Suppressor macrophage treated with lipopolysaccharide for 1 hour (primary cell): Measurements from ENCODE around the gene HERC5.
"Not testable (repeated sequence)": the region's sequence is repeated elsewhere in the genome, so short reads cannot be mapped to it uniquely, and the experiment has no call there.

Source experiments
- DNase-seq, 3 donors: peaks; one replicate each; pipeline ENCODE4 v3.0.0-alpha.2; 2020 to 2022

Gene HERC5

DNA sequence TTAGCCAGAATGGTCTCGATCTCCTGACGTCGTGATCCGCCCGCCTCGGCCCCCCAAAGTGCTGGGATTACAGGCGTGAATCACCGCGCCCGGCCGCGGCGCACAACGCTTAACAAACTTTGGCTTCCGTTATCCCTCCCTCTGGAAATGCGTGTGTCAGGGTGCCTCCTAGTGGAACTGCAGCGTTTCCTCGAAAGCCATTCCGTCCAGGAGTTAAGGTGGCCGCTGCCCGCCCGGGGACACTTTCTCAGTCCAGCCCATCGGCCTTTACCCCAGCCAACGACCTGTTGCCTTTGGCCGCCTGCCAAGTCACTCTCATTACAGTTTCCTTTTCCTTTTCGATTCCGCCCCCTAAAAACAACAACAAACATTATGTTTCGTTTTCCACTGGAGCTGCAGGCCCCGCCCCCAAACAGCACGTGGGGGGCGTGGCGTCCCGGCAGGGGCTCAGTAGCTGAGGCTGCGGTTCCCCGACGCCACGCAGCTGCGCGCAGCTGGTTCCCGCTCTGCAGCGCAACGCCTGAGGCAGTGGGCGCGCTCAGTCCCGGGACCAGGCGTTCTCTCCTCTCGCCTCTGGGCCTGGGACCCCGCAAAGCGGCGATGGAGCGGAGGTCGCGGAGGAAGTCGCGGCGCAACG, at the start of gene HERC5:
HERC5 (plus strand) TSS at position 450 of the 637 bp plus-strand sequence; CDS start at position 601, 151 bp downstream.
- DNase-seq = peak; percentile 99

DNA sequence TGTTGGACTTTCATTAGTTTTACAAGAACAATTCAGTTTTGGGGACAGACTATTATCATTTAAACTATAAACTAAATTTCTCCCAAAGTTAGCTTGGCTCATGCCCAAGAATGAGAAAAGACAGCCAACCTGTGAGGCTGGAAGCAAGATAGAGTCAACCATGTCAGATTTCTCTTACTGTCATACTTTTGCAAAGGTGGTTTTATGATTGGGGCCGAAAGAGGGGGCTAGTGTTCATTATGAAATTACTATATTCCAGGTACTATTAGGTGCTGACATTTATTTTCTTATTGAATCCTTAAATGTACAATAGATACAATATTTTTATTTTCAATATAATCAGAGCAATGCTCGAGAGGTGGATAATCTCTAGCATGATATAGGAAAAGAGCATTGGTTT, 47.7 kb upstream of the HERC5 start:
- no peak for DNase-seq

DNA sequence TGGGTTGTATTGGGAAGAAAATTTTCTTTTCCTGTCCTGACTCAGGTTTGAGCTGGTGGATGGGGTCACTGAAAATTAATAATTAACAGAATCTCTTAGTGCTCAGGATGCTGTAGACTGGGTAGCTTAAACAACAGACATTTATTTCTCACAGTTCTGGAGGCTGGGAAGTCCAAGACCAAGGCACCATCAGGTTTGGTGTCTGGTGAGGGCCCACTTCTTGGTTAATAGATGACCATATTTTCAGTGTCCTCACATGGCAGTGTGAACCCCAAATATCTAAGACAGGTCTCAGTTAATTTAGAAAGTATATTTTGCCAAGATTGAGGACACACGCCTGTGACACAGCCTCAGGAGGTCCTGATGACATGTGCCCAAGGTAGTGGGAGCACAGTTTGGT, 47.1 kb upstream of the HERC5 start:
- DNase-seq = no peak

GRCh38 chr4:88411491-88412096, 45.3 kb upstream of the HERC5 start:
- DNase-seq = peak; percentile 76 to 90 (median 85)

GRCh38 chr4:88413801-88414200, 43.1 kb upstream of the HERC5 start:
- DNase-seq = no peak

DNA sequence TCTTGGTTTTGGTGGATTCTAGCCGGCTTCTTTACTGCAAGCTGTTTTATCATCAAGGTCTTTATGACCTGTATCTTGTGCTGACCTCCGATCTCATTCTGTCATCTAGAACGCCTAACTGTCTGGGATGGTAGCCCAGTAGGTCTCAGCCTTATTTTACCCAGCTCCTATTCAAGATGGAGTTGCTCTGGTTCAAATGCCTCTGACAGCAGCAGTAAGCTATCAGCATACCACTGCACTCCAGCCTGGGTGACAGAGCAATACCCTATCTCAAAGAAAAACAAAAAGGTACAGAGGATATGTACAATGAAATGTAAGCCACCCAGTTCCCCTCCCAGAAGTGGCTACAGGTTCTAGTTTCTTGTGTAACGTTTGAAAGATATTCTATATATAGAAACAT, 42.2 kb upstream of the HERC5 start:
- no peak for DNase-seq

- no peak for DNase-seq
Observed at GRCh38 chr4:88415982-88416381, 40.9 kb upstream of the HERC5 start.

DNA sequence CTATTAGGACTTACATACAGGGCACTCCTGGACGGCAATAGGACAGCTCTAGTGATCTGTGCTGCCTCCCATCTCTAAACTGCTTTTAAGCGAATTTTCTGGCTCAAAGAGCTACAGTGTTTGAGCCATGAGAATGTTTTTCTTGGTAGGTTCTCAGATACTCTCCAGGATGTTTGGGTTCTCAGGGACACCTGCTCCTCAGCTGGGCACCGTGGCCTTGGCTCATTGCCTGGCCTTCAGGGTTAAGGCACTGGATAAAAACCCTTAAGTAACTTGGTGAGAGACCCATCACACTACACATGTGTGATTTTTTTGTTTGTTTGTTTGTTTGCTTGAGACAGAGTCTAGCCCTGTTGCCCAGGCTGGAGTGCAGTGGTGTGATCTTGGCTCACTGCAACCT, 38.5 kb upstream of the HERC5 start:
- no peak for DNase-seq

- DNase-seq = no peak
Observed at GRCh38 chr4:88419874-88420273, 37.0 kb upstream of the HERC5 start.

DNA sequence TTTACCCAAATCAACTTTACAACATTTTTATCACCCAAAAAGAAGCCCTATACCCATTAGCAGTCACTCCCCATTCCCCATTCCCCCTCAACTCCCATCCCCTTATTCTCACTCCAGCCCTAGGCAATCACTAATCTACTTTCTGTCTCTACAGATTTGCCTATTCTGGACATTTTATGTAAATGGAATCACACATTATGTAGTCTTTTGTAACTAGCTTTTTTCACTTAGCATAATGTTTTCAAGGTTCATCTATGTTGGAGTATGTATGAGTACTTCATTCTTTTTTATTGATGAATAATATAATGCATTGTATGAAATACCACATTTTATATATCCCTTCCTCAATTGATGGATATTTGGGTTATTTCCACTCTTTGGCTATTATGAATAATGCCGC, 36.1 kb upstream of the HERC5 start:
- no peak for DNase-seq

- no peak for DNase-seq
Observed at GRCh38 chr4:88422403-88422802, 34.5 kb upstream of the HERC5 start.

DNA sequence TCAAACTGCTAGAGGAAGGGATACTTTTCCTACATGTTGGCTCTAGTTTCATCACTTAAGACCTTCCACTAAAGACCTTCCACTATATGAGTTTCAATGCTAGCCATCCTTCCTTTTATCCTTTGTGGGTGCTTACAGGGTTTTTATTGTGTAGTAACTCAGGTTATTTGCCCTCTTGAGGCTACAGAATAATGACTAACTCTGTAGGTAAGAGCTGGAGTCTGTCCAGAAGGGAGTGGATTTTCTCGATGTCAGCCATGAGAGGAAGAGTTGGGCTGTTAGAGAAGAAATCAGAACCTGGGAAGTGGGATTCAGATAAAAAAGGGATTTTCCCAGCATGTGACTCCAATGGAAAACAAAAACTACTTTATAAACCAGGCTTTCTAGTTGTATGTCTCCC, 27.5 kb upstream of the HERC5 start:
- no peak for DNase-seq

- no peak for DNase-seq
Observed at GRCh38 chr4:88435987-88436693, 20.8 kb upstream of the HERC5 start.

DNA sequence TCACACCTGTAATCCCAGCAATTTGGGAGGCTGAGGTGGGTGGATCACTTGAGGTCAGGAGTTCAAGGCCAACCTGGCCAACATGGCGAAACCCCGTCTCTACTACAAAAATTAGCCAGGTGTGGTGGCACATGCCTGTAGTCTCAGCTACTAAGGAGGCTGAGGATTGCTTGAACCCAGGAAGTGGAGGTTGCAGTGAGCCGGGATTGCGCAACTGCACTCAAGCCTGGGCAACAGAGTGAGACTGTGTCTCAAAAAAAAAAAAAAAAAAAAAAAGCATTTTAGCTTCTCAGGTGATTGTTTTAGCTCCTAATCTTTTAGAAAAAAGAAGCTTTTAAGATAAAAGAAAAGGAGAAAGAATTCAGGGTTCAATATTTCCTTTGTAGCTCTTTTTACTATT, 19.0 kb upstream of the HERC5 start:
- peak in 1 of 3 donors; percentile 7 for DNase-seq

DNA sequence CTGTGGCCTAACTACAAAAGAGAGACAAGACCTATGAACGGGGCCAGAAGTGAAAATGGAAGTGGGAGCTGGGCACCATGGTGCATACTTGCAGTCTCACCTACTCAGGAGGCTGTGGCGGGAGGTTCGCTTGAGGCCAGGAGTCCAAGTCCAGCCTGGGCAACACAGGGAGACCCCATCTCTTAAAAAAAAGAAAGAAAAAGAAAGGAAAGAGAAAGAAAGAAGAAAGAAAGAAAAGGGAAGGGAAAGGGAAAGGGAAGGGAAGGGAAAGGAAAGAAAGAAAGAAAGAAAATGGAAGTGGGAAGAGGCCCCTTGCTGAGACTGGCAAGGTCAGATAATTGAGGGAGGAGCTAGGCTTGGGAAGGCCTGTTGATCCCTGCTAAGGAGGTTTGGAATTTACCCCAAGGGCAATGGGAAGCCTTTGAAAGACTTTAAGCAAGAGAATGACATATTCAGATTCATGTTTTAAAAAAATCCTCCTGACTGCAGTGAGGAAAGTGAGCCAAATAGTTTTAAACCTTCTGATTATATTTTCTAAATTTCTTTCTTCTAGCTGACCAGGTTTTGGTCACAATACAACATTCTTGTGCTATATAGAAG, 17.7 kb upstream of the HERC5 start:
- DNase-seq = peak; percentile 18 to 47 (median 26)

GRCh38 chr4:88440146-88440545, 16.8 kb upstream of the HERC5 start:
- no peak for DNase-seq

DNA sequence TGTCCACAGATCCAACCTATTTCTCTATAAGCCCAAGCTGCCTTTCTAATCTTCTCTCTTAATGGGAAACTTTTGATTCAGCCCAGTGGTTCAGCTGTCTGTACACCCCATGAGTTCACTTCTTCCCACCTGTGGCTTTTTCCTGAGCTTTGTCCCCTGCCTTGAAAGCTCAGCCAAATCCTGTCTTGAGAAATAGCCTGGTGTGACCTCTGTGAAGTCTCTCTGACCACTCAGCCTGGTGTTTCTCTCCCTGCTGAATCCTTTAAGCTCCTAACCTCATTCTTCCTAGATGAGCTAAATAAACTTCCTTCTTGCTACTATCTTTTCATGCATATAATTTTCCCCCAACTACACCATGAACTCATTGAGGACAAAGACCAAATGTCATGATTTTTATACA, 15.2 kb upstream of the HERC5 start:
- no peak for DNase-seq

- DNase-seq = peak in 1 of 3 donors; percentile 30
Observed at GRCh38 chr4:88442689-88443191, 14.2 kb upstream of the HERC5 start.

DNA sequence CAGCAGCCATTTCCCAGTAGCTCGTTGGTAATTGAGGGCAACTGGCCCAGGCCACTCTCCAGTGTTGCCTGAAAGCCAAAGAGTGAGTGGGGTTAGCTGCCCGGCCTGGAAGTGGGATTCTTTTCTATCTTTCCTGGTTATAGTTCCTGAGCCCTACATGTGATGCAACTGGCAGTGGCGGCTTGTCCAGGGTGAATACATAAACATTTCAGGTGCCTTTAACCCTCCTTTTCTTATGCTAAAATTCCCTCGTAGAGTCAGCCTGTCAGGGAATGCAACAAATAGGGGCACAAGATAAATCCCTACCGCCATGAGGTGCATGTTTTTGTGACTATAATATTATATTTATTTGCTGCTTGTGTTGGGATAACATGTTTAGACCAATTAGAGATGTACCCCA, 13.4 kb upstream of the HERC5 start:
- no peak for DNase-seq

DNA sequence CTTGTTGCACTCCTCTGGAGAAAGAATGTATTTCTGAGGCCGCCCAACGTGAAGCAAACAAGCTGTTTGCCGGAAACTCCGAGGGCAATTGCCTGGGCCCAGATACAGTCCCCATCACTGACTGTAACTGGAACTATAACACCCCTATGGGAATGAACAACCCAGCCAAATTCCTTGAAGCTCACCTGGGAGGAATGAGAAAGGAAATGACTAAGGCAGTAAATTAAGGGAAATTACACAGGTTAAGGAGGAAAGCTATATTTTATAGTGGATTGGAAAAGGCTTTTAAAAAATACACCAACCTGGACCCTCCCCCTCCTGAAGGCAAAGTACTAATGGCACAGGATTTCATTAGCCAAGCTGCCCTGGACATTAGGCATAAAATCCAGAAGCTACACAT, 11.7 kb upstream of the HERC5 start:
- DNase-seq = no peak

DNA sequence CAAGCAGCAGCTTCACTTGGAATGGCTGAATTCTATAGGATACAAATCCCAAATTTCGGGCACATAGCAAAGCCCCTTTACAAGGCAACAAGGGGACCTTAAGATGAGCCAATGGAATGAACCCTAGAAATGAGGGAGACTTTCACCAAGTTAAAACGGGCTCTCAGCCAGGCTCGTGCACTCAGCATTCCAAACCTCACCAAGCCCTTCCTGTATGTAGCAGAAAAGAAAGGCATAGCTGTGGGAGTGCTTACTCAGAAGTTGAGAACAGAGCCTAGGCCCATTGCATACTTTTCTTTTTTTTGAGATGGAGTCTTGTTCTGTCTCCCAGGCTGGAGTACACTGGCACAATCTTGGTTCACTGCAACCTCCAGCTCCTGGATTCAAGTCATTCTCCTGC, 10.8 kb upstream of the HERC5 start:
- DNase-seq = no peak

GRCh38 chr4:88447371-88448095, 9.4 kb upstream of the HERC5 start:
- peak; percentile 58 to 78 (median 58) for DNase-seq

DNA sequence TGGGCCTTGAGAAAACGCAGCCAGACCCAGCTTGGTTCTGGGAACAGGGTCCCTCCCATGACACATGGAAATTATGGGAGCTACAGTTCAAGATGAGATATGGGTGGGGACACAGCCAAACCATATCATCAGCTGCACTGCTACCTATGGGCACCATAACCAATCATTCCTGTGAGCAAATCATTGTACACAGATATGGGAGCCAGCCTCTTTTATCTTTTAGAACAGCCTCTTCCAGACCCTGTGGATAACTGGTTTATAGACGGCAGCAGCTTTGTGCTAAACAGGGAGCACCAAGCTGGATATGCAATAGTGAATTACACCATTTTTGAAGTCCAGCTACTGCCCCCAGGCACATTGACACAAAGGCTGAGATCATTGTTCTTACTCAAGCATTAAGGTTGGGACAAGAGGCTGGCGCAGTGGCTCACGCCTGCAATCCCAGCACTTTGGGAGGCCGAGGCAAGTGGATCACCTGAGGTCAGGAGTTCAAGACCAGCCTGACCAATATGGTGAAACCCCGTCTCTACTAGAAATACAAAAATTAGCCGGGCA, 8.6 kb upstream of the HERC5 start:
- not testable (repeated sequence) for DNase-seq
